HUES64 (cell line): Measurements from ENCODE around the gene CAPZA3. TPM values are rescaled to one million over a fixed set of nuclear protein-coding genes. Genes with fewer than 3 reads are reported as not detected.
"Not testable (repeated sequence)": the region's sequence is repeated elsewhere in the genome, so short reads cannot be mapped to it uniquely, and the experiment has no call there.

Experiments
- H3K27ac ChIP-seq: 2 replicates; pipeline ENCODE4 v1.7.0; 2013; ENCODE audit warnings: low read depth, low read length, inconsistent platforms
- H3K27me3 ChIP-seq: 2 replicates; pipeline ENCODE4 v1.6.1; 2013; ENCODE audit warnings: mild to moderate bottlenecking, low read length; ENCODE audit not compliant: insufficient read depth
- H3K36me3 ChIP-seq: 2 replicates; pipeline ENCODE4 v1.6.1; 2013; ENCODE audit warnings: mild to moderate bottlenecking, low read length; ENCODE audit not compliant: insufficient read depth
- H3K4me1 ChIP-seq: 2 replicates; pipeline ENCODE4 v1.6.1; 2013; ENCODE audit warnings: mild to moderate bottlenecking, low read length, moderate library complexity; ENCODE audit not compliant: insufficient read depth
- H3K4me3 ChIP-seq: 2 replicates; pipeline ENCODE4 v1.5.1; 2013; ENCODE audit warnings: mild to moderate bottlenecking, low read length, moderate library complexity
- H3K9ac ChIP-seq: 2 replicates; pipeline ENCODE4 v1.6.1; 2013; ENCODE audit warnings: mild to moderate bottlenecking, low read depth, low read length
- H3K9me3 ChIP-seq: 2 replicates; pipeline ENCODE4 v1.6.1; 2013; ENCODE audit warnings: low read depth, low read length; ENCODE audit not compliant: insufficient read depth
- WGBS: fragments of 150-250, 120-280 bp; methylation state at CpG from one replicate; pipeline ENCODE4 v1.1.7; 2013; ENCODE audit warnings: missing lambda C conversion rate; 5-methylcytosine and 5-hydroxymethylcytosine counted together
- polyA plus RNA-seq, 2 experiments: library from polyadenylated mRNA; stranded (reverse); fragments of 50-300 nt; gene quantifications; one replicate each; pipeline ENCODE4 v1.2.3, GENCODE V29; 2013

CAPZA3 gene
- polyA plus RNA-seq (2013, experiment 1 of 2), result not detected
- polyA plus RNA-seq (2013, experiment 2 of 2), result not detected

- WGBS, result 100% methylated on average over 2 of the region's 2 CpGs
- Histone ChIP-seq H3K9ac (no peak within 1 kb of the TSS), H3K27me3 (no peaks in the 10 kb centered on the region), H3K4me1 (no peaks in the 10 kb centered on the region), H3K9me3 (peaks cover 19% of the 10 kb centered on the region), H3K27ac (no peak within 1 kb of the TSS), H3K4me3 (no peak within 1 kb of the TSS), H3K36me3 (no peaks in the 10 kb centered on the region)
These were observed at the start of gene CAPZA3, which contains the start of gene PLCZ1 for GRCh38 chr12:18737819-18738218. Gene CAPZA3 (plus strand): TSS chr12:18738119. CDS start chr12:18738269, 150 bp downstream. Gene PLCZ1 (minus strand): TSS chr12:18738012. CDS start chr12:18737371, 641 bp downstream.

GRCh38 chr12:18689771-18690170, 48.1 kb upstream of the CAPZA3 start:
- Histone ChIP-seq H3K4me1 (peaks cover 4% of the 10 kb centered on the region; the same call in 1 of the 2 replicates), H3K27ac (no peak overlapping the region), H3K9ac (no peak overlapping the region), H3K4me3 (no peak overlapping the region), H3K9me3 (no peaks in the 10 kb centered on the region), H3K27me3 (no peaks in the 10 kb centered on the region), H3K36me3 (no peaks in the 10 kb centered on the region)
- WGBS, result 92% methylated on average over 3 of the region's 3 CpGs

GRCh38 chr12:18690653-18691052, 47.3 kb upstream of the CAPZA3 start:
- H3K4me3 ChIP-seq, result no peak overlapping the region
- no peak overlapping the region for H3K9ac ChIP-seq
- no peaks in the 10 kb centered on the region for H3K36me3 ChIP-seq
- H3K27ac ChIP-seq, result no peak overlapping the region
- H3K4me1 ChIP-seq, result peaks cover 4% of the 10 kb centered on the region; the same call in 1 of the 2 replicates
- WGBS, result 93% methylated on average over 4 of the region's 4 CpGs
- no peaks in the 10 kb centered on the region for H3K9me3 ChIP-seq
- H3K27me3 ChIP-seq, result no peaks in the 10 kb centered on the region

- not testable (repeated sequence) for H3K27me3 ChIP-seq, H3K36me3 ChIP-seq, H3K9me3 ChIP-seq, H3K9ac ChIP-seq, H3K4me1 ChIP-seq, H3K27ac ChIP-seq, H3K4me3 ChIP-seq
- WGBS, result 97% methylated on average over 3 of the region's 5 CpGs
These were observed 43.9 kb upstream of the CAPZA3 start for GRCh38 chr12:18693986-18694385.

- H3K4me3 ChIP-seq, result no peak overlapping the region
- H3K36me3 ChIP-seq, result no peaks in the 10 kb centered on the region
- no peaks in the 10 kb centered on the region for H3K27me3 ChIP-seq
- H3K4me1 ChIP-seq, result peaks cover 5% of the 10 kb centered on the region; the same call in 1 of the 2 replicates
- H3K27ac ChIP-seq, result no peak overlapping the region
- H3K9me3 ChIP-seq, result no peaks in the 10 kb centered on the region
- H3K9ac ChIP-seq, result no peak overlapping the region
These were observed 40.8 kb upstream of the CAPZA3 start for GRCh38 chr12:18696971-18697602.

- Histone ChIP-seq H3K4me1 (peaks cover 13% of the 10 kb centered on the region), H3K27ac (no peak overlapping the region), H3K9me3 (no peaks in the 10 kb centered on the region), H3K4me3 (no peak overlapping the region), H3K9ac (no peak overlapping the region), H3K27me3 (no peaks in the 10 kb centered on the region), H3K36me3 (no peaks in the 10 kb centered on the region)
- WGBS, result 80% methylated on average over 3 of the region's 3 CpGs
These were observed 37.6 kb upstream of the CAPZA3 start for GRCh38 chr12:18700271-18700670.

- WGBS, result 86% methylated on average over 1 of the region's 2 CpGs
- Histone ChIP-seq H3K36me3 (no peaks in the 10 kb centered on the region), H3K9ac (no peak overlapping the region), H3K9me3 (0 out of 2 replicates have a peak, but pooled peaks cover 6% of the 10 kb centered on the region), H3K4me3 (no peak overlapping the region), H3K27ac (no peak overlapping the region), H3K4me1 (peaks cover 13% of the 10 kb centered on the region), H3K27me3 (no peaks in the 10 kb centered on the region)
These were observed 34.6 kb upstream of the CAPZA3 start for GRCh38 chr12:18703321-18703720.

GRCh38 chr12:18703911-18704310, 34.0 kb upstream of the CAPZA3 start:
- no peaks in the 10 kb centered on the region for H3K36me3 ChIP-seq
- no peaks in the 10 kb centered on the region for H3K27me3 ChIP-seq
- no peak overlapping the region for H3K9ac ChIP-seq
- H3K9me3 ChIP-seq, result peaks cover 8% of the 10 kb centered on the region; the same call in 1 of the 2 replicates
- WGBS, result 72% methylated on average over 2 of the region's 2 CpGs
- H3K4me3 ChIP-seq, result no peak overlapping the region
- peaks cover 13% of the 10 kb centered on the region for H3K4me1 ChIP-seq
- H3K27ac ChIP-seq, result no peak overlapping the region

- peaks cover 8% of the 10 kb centered on the region for H3K4me1 ChIP-seq
- no peaks in the 10 kb centered on the region for H3K27me3 ChIP-seq
- H3K9ac ChIP-seq, result no peak overlapping the region
- peaks cover 8% of the 10 kb centered on the region; the same call in 1 of the 2 replicates for H3K9me3 ChIP-seq
- 100% methylated on average over 1 of the region's 1 CpG for WGBS
- no peaks in the 10 kb centered on the region for H3K36me3 ChIP-seq
- no peak overlapping the region for H3K4me3 ChIP-seq
- no peak overlapping the region for H3K27ac ChIP-seq
These were observed 31.1 kb upstream of the CAPZA3 start for GRCh38 chr12:18706798-18707197.

- Histone ChIP-seq H3K9me3 (no peaks in the 10 kb centered on the region), H3K27ac (no peak overlapping the region), H3K4me1 (no peaks in the 10 kb centered on the region), H3K36me3 (no peaks in the 10 kb centered on the region), H3K4me3 (no peak overlapping the region), H3K27me3 (no peaks in the 10 kb centered on the region), H3K9ac (no peak overlapping the region)
- WGBS, result 88% methylated on average over 1 of the region's 1 CpG
These were observed 21.7 kb upstream of the CAPZA3 start for GRCh38 chr12:18716236-18716635.

GRCh38 chr12:18718462-18718861, 19.5 kb upstream of the CAPZA3 start:
- no peaks in the 10 kb centered on the region for H3K27me3 ChIP-seq
- no peak overlapping the region for H3K9ac ChIP-seq
- no peaks in the 10 kb centered on the region for H3K9me3 ChIP-seq
- H3K4me3 ChIP-seq, result no peak overlapping the region
- no peaks in the 10 kb centered on the region for H3K4me1 ChIP-seq
- no peaks in the 10 kb centered on the region for H3K36me3 ChIP-seq
- H3K27ac ChIP-seq, result no peak overlapping the region
